Activated CD4-positive, alpha-beta T cell treated with anti-CD3 and anti-CD28 coated beads for 1 hour (primary cell): Measurements from ENCODE around the gene PRKCH.
A peak's percentile ranks its signal among the peaks of the same experiment; 100 is the strongest.
"Not testable (repeated sequence)": the region's sequence is repeated elsewhere in the genome, so short reads cannot be mapped to it uniquely, and the experiment has no call there.

Experiments used
- DNase-seq: peaks from one replicate; pipeline ENCODE4 v3.0.0-alpha.2; 2020

Gene PRKCH

GRCh38 chr14:61315313-61315712, 6.1 kb upstream of the PRKCH start:
- no peak for DNase-seq

GRCh38 chr14:61319086-61319485, 2.3 kb upstream of the PRKCH start:
- no peak for DNase-seq

GRCh38 chr14:61319706-61320105, 1.7 kb upstream of the PRKCH start:
- no peak for DNase-seq

GRCh38 chr14:61320170-61320569, 1.2 kb upstream of the PRKCH start:
- not testable (repeated sequence) for DNase-seq

- no peak for DNase-seq
These were observed 484 bp upstream of the PRKCH start for GRCh38 chr14:61320806-61321384.

GRCh38 chr14:61322011-61322798, 826 bp downstream of the PRKCH start:
- peak; percentile 21 for DNase-seq

- DNase-seq: peak; percentile 25
These were observed 1.5 kb downstream of the PRKCH start for GRCh38 chr14:61322799-61323290.

- DNase-seq: no peak
These were observed 2.6 kb downstream of the PRKCH start for GRCh38 chr14:61323970-61324369.

GRCh38 chr14:61325166-61325565, 3.8 kb downstream of the PRKCH start:
- DNase-seq: no peak

GRCh38 chr14:61326146-61326545, 4.8 kb downstream of the PRKCH start:
- no peak for DNase-seq

- DNase-seq: no peak
These were observed 5.5 kb downstream of the PRKCH start for GRCh38 chr14:61326847-61327246.

- DNase-seq: no peak
These were observed 7.4 kb downstream of the PRKCH start for GRCh38 chr14:61328626-61329262.

GRCh38 chr14:61329478-61330051, 8.2 kb downstream of the PRKCH start:
- DNase-seq: no peak

GRCh38 chr14:61330511-61330910, 9.1 kb downstream of the PRKCH start:
- DNase-seq: no peak

GRCh38 chr14:61331992-61332657, 10.7 kb downstream of the PRKCH start:
- no peak for DNase-seq

- DNase-seq: no peak
These were observed 11.3 kb downstream of the PRKCH start for GRCh38 chr14:61332658-61333029.

GRCh38 chr14:61333087-61333486, 11.7 kb downstream of the PRKCH start:
- DNase-seq: no peak

- DNase-seq: peak; percentile 31
These were observed 12.9 kb downstream of the PRKCH start for GRCh38 chr14:61334197-61334701.

- DNase-seq: no peak
These were observed 13.7 kb downstream of the PRKCH start for GRCh38 chr14:61335049-61335448.

- no peak for DNase-seq
These were observed 14.4 kb downstream of the PRKCH start for GRCh38 chr14:61335671-61336275.

- peak; percentile 60 for DNase-seq
These were observed 16.5 kb downstream of the PRKCH start for GRCh38 chr14:61337893-61338292.

- DNase-seq: no peak
These were observed 17.1 kb downstream of the PRKCH start for GRCh38 chr14:61338457-61338856.
